ENCODE measurements around the gene HTD2. TPM values are rescaled to one million over a fixed set of nuclear protein-coding genes. Genes with fewer than 3 reads are reported as not detected.

HTD2 gene
- total and polyA plus RNA-seq, 2 of the 4 experiments (the other 2 are of a cell fraction) = 6.4 to 13.3 TPM

- no peak overlapping the region for H2BK120ac ChIP-seq (ENCODE audit: low read depth, low read length)
- no peak overlapping the region for H4K91ac ChIP-seq (ENCODE audit: insufficient read depth, low read depth, low read length)
- H4K20me1 ChIP-seq (ENCODE audit: insufficient read depth, low read length) = peaks cover 3% of the 10 kb centered on the region; the same call in 1 of the 2 replicates
- H3K27ac ChIP-seq (ENCODE audit: insufficient read depth, low read length) = no peak overlapping the region
- ATAC-seq (ENCODE audit: low read depth) (no peak), DNase-seq (no peak)
- peaks cover 12% of the 10 kb centered on the region for H3K36me3 ChIP-seq (ENCODE audit: control insufficient read depth, insufficient read depth, low read length)
- H4K8ac ChIP-seq (ENCODE audit: low read depth in 2 of 2, low read length in 2 of 2) = no peak overlapping the region
- H3K9me3 ChIP-seq (ENCODE audit: control insufficient read depth, insufficient read depth, low read length) = no peaks in the 10 kb centered on the region
- no peak overlapping the region for H4K5ac ChIP-seq (ENCODE audit: low read depth, low read length)
- no peak overlapping the region for H3K9ac ChIP-seq (ENCODE audit: low read depth, low read length)
- no peaks in the 10 kb centered on the region for H3K27me3 ChIP-seq (ENCODE audit: control insufficient read depth, insufficient read depth, low read length)
- no peak overlapping the region for H3K56ac ChIP-seq (ENCODE audit: extremely low read depth, insufficient read depth, low read length)
- intact Hi-C loops (cut with micrococcal nuclease) (loop anchor here (1.0 kb wide), 1 partner anchor 25 kb away; no protein-coding TSS in a partner anchor), dilution Hi-C loops (cut with HindIII; ENCODE audit: low sequenced_read_pairs, unreplicated experiment) (no loop called here), in situ Hi-C loops (cut with MboI; ENCODE audit: low sequenced_read_pairs) (loop anchor here (10.0 kb wide), 2 partner anchors 172 to 302 kb away; partner anchors contain the start of gene KCTD6)
- no peak overlapping the region for H2AK5ac ChIP-seq (ENCODE audit: low read depth, low read length)
- H2AFZ ChIP-seq (replicated peaks; ENCODE audit: low read length, poor library complexity) = no peak overlapping the region
- ChIA-PET CTCF (no interaction called here), POLR2A (ENCODE audit: unreplicated experiment) (no interaction called here)
- H3K4me1 ChIP-seq (ENCODE audit: control insufficient read depth, insufficient read depth, low read length) = peaks cover 13% of the 10 kb centered on the region
- no peak overlapping the region for H3K14ac ChIP-seq (replicated peaks; ENCODE audit: low read depth, low read length)
- no peak overlapping the region for H2BK15ac ChIP-seq (ENCODE audit: low read depth, low read length)
- H2AK9ac ChIP-seq (replicated peaks; ENCODE audit: low read depth, low read length, poor library complexity) = no peak overlapping the region
- no peak overlapping the region for H3K4me2 ChIP-seq (ENCODE audit: low read depth, low read length)
- WGBS, 2 experiments (ENCODE audit: extremely low coverage in 2 of 2, insufficient read length in 1 of 2) = 100% methylated on average over 1 of the region's 1 CpG; no CpG with 5 or more reads in 1 of the 2 experiments
- H2BK20ac ChIP-seq (ENCODE audit: low read depth, low read length) = no peak overlapping the region
- BruUV-seq (replicated peaks) = no TSS peak
- H3K9me1 ChIP-seq (ENCODE audit: insufficient read depth, low read length) = peaks cover 9% of the 10 kb centered on the region
- H3K23ac ChIP-seq (ENCODE audit: low read depth, low read length) = no peak overlapping the region
- no peak overlapping the region for H3K4me3 ChIP-seq (ENCODE audit: insufficient read depth, low read depth, low read length)
- TF ChIP-seq NFE2L2 (IDR thresholded peaks at IDR 0.05; ENCODE audit: low read depth, low read length) (no peak), ELK1 (IDR thresholded peaks at IDR 0.05; ENCODE audit: borderline replicate concordance, low read depth, low read length) (no peak), BHLHE40 (IDR thresholded peaks at IDR 0.05; ENCODE audit: low read depth, low read length) (no peak), MXI1 (IDR thresholded peaks at IDR 0.05; ENCODE audit: borderline replicate concordance, low read depth, low read length) (no peak), RAD21 (IDR thresholded peaks at IDR 0.05; ENCODE audit: low read length) (no peak), RCOR1 (IDR thresholded peaks at IDR 0.05; ENCODE audit: insufficient replicate concordance, low read length) (no peak), RFX5 (IDR thresholded peaks at IDR 0.05; ENCODE audit: low read depth, low read length) (no peak), CEBPB (IDR thresholded peaks at IDR 0.05; ENCODE audit: low read depth, low read length) (no peak), CTCF (conservative IDR thresholded peaks at IDR 0.05; ENCODE audit: low read depth, low read length) (no peak), CHD1 (IDR thresholded peaks at IDR 0.05; ENCODE audit: low read depth, low read length) (no peak), USF2 (IDR thresholded peaks at IDR 0.05; ENCODE audit: low read depth, low read length) (no peak), FOS (IDR thresholded peaks at IDR 0.05; ENCODE audit: low read depth, low read length) (no peak), POLR2A (IDR thresholded peaks at IDR 0.05; ENCODE audit: low read depth, low read length) (no peak), SMC3 (IDR thresholded peaks at IDR 0.05; ENCODE audit: low read depth, low read length) (no peak), MAZ (IDR thresholded peaks at IDR 0.05; ENCODE audit: borderline replicate concordance, low read depth, low read length) (no peak)
- H2BK5ac ChIP-seq (ENCODE audit: low read depth, low read length, poor library complexity, severe bottlenecking) = no peak overlapping the region
- H3K79me1 ChIP-seq (ENCODE audit: low read depth in 1 of 2, low read length in 2 of 2) = peaks cover 3 to 10% of the 10 kb centered on the region in 2 experiments; a peak in 2 of 4 replicates
- no peak overlapping the region for H3K18ac ChIP-seq (ENCODE audit: low read depth, low read length)
- H3K4ac ChIP-seq (ENCODE audit: low read depth, low read length) = no peak overlapping the region
Measured at GRCh38 chr3:58322793-58323192, 16.5 kb downstream of the HTD2 start.

All from IMR-90 (cell line).